ENCODE measurements around the gene PGM1.

PGM1 gene

GRCh38 chr1:63665824-63666223 is 72.6 kb downstream of the PGM1 start:
- Histone ChIP-seq H2AFZ (ENCODE audit: low read depth, low read length) (no peak overlapping the region), H3K4me3 (ENCODE audit: low read length) (no peak overlapping the region), H3K36me3 (ENCODE audit: insufficient read depth, low read length) (no peaks in the 10 kb centered on the region), H3K27me3 (ENCODE audit: insufficient read depth, low read length) (no peaks in the 10 kb centered on the region), H3K9me3 (ENCODE audit: low read length) (no peaks in the 10 kb centered on the region), H3K4me1 (ENCODE audit: insufficient read depth, low read length) (no peaks in the 10 kb centered on the region)

- Histone ChIP-seq H3K4me3 (ENCODE audit: low read length) (no peak overlapping the region), H3K9me3 (ENCODE audit: low read length) (no peaks in the 10 kb centered on the region), H2AFZ (ENCODE audit: low read depth, low read length) (no peak overlapping the region), H3K27me3 (ENCODE audit: insufficient read depth, low read length) (no peaks in the 10 kb centered on the region), H3K4me1 (ENCODE audit: insufficient read depth, low read length) (no peaks in the 10 kb centered on the region), H3K36me3 (ENCODE audit: insufficient read depth, low read length) (no peaks in the 10 kb centered on the region)
Observed at GRCh38 chr1:63668298-63668697, 75.1 kb downstream of the PGM1 start.

- Histone ChIP-seq H2AFZ (ENCODE audit: low read depth, low read length) (no peak overlapping the region), H3K4me1 (ENCODE audit: insufficient read depth, low read length) (no peaks in the 10 kb centered on the region), H3K36me3 (ENCODE audit: insufficient read depth, low read length) (no peaks in the 10 kb centered on the region), H3K4me3 (ENCODE audit: low read length) (no peak overlapping the region), H3K27me3 (ENCODE audit: insufficient read depth, low read length) (no peaks in the 10 kb centered on the region), H3K9me3 (ENCODE audit: low read length) (no peaks in the 10 kb centered on the region)
Observed at GRCh38 chr1:63669151-63669961, 76.1 kb downstream of the PGM1 start.

GRCh38 chr1:63670164-63670563 is 77.0 kb downstream of the PGM1 start:
- H2AFZ ChIP-seq (ENCODE audit: low read depth, low read length), result no peak overlapping the region
- no peaks in the 10 kb centered on the region for H3K27me3 ChIP-seq (ENCODE audit: insufficient read depth, low read length)
- no peaks in the 10 kb centered on the region for H3K4me1 ChIP-seq (ENCODE audit: insufficient read depth, low read length)
- H3K9me3 ChIP-seq (ENCODE audit: low read length), result no peaks in the 10 kb centered on the region
- no peak overlapping the region for H3K4me3 ChIP-seq (ENCODE audit: low read length)
- H3K36me3 ChIP-seq (ENCODE audit: insufficient read depth, low read length), result no peaks in the 10 kb centered on the region

- H3K4me1 ChIP-seq (ENCODE audit: insufficient read depth, low read length), result no peaks in the 10 kb centered on the region
- H3K36me3 ChIP-seq (ENCODE audit: insufficient read depth, low read length), result no peaks in the 10 kb centered on the region
- H2AFZ ChIP-seq (ENCODE audit: low read depth, low read length), result no peak overlapping the region
- no peaks in the 10 kb centered on the region for H3K9me3 ChIP-seq (ENCODE audit: low read length)
- no peak overlapping the region for H3K4me3 ChIP-seq (ENCODE audit: low read length)
- no peaks in the 10 kb centered on the region for H3K27me3 ChIP-seq (ENCODE audit: insufficient read depth, low read length)
Observed at GRCh38 chr1:63671514-63671913, 78.3 kb downstream of the PGM1 start.

GRCh38 chr1:63674238-63674864 is 81.1 kb downstream of the PGM1 start:
- no peaks in the 10 kb centered on the region for H3K27me3 ChIP-seq (ENCODE audit: insufficient read depth, low read length)
- no peaks in the 10 kb centered on the region for H3K4me1 ChIP-seq (ENCODE audit: insufficient read depth, low read length)
- H3K9me3 ChIP-seq (ENCODE audit: low read length), result peaks cover under 1% of the 10 kb centered on the region
- no peaks in the 10 kb centered on the region for H3K36me3 ChIP-seq (ENCODE audit: insufficient read depth, low read length)
- H3K4me3 ChIP-seq (ENCODE audit: low read length), result no peak overlapping the region
- H2AFZ ChIP-seq (ENCODE audit: low read depth, low read length), result no peak overlapping the region

- H3K4me3 ChIP-seq (ENCODE audit: low read length), result no peak overlapping the region
- no peaks in the 10 kb centered on the region for H3K4me1 ChIP-seq (ENCODE audit: insufficient read depth, low read length)
- H3K36me3 ChIP-seq (ENCODE audit: insufficient read depth, low read length), result no peaks in the 10 kb centered on the region
- H3K9me3 ChIP-seq (ENCODE audit: low read length), result peaks cover 5% of the 10 kb centered on the region
- no peak overlapping the region for H2AFZ ChIP-seq (ENCODE audit: low read depth, low read length)
- H3K27me3 ChIP-seq (ENCODE audit: insufficient read depth, low read length), result no peaks in the 10 kb centered on the region
Observed at GRCh38 chr1:63674865-63675419, 81.7 kb downstream of the PGM1 start.

- Histone ChIP-seq H3K4me3 (ENCODE audit: low read length) (no peak overlapping the region), H3K4me1 (ENCODE audit: insufficient read depth, low read length) (no peaks in the 10 kb centered on the region), H2AFZ (ENCODE audit: low read depth, low read length) (no peak overlapping the region), H3K36me3 (ENCODE audit: insufficient read depth, low read length) (no peaks in the 10 kb centered on the region), H3K27me3 (ENCODE audit: insufficient read depth, low read length) (no peaks in the 10 kb centered on the region), H3K9me3 (ENCODE audit: low read length) (peaks cover 5% of the 10 kb centered on the region)
Observed at GRCh38 chr1:63675420-63675931, 82.3 kb downstream of the PGM1 start.

GRCh38 chr1:63677497-63677896 is 84.3 kb downstream of the PGM1 start:
- Histone ChIP-seq H2AFZ (ENCODE audit: low read depth, low read length) (no peak overlapping the region), H3K4me3 (ENCODE audit: low read length) (no peak overlapping the region), H3K27me3 (ENCODE audit: insufficient read depth, low read length) (no peaks in the 10 kb centered on the region), H3K4me1 (ENCODE audit: insufficient read depth, low read length) (no peaks in the 10 kb centered on the region), H3K9me3 (ENCODE audit: low read length) (peaks cover 5% of the 10 kb centered on the region), H3K36me3 (ENCODE audit: insufficient read depth, low read length) (no peaks in the 10 kb centered on the region)

- no peaks in the 10 kb centered on the region for H3K27me3 ChIP-seq (ENCODE audit: insufficient read depth, low read length)
- no peaks in the 10 kb centered on the region for H3K4me1 ChIP-seq (ENCODE audit: insufficient read depth, low read length)
- no peak overlapping the region for H3K4me3 ChIP-seq (ENCODE audit: low read length)
- peaks cover 5% of the 10 kb centered on the region for H3K9me3 ChIP-seq (ENCODE audit: low read length)
- no peak overlapping the region for H2AFZ ChIP-seq (ENCODE audit: low read depth, low read length)
- no peaks in the 10 kb centered on the region for H3K36me3 ChIP-seq (ENCODE audit: insufficient read depth, low read length)
Observed at GRCh38 chr1:63678200-63678599, 85.0 kb downstream of the PGM1 start.

GRCh38 chr1:63679076-63679475 is 85.9 kb downstream of the PGM1 start:
- no peak overlapping the region for H3K4me3 ChIP-seq (ENCODE audit: low read length)
- H3K4me1 ChIP-seq (ENCODE audit: insufficient read depth, low read length), result no peaks in the 10 kb centered on the region
- no peaks in the 10 kb centered on the region for H3K36me3 ChIP-seq (ENCODE audit: insufficient read depth, low read length)
- H3K9me3 ChIP-seq (ENCODE audit: low read length), result peaks cover 5% of the 10 kb centered on the region
- H2AFZ ChIP-seq (ENCODE audit: low read depth, low read length), result no peak overlapping the region
- H3K27me3 ChIP-seq (ENCODE audit: insufficient read depth, low read length), result no peaks in the 10 kb centered on the region

GRCh38 chr1:63679589-63679988 is 86.4 kb downstream of the PGM1 start:
- Histone ChIP-seq H3K27me3 (ENCODE audit: insufficient read depth, low read length) (no peaks in the 10 kb centered on the region), H3K36me3 (ENCODE audit: insufficient read depth, low read length) (no peaks in the 10 kb centered on the region), H3K4me3 (ENCODE audit: low read length) (no peak overlapping the region), H3K4me1 (ENCODE audit: insufficient read depth, low read length) (no peaks in the 10 kb centered on the region), H2AFZ (ENCODE audit: low read depth, low read length) (no peak overlapping the region), H3K9me3 (ENCODE audit: low read length) (peaks cover 5% of the 10 kb centered on the region)

GRCh38 chr1:63682936-63683335 is 89.7 kb downstream of the PGM1 start:
- Histone ChIP-seq H3K9me3 (ENCODE audit: low read length) (peaks cover 5% of the 10 kb centered on the region), H3K4me1 (ENCODE audit: insufficient read depth, low read length) (no peaks in the 10 kb centered on the region), H3K36me3 (ENCODE audit: insufficient read depth, low read length) (no peaks in the 10 kb centered on the region), H2AFZ (ENCODE audit: low read depth, low read length) (no peak overlapping the region), H3K27me3 (ENCODE audit: insufficient read depth, low read length) (no peaks in the 10 kb centered on the region), H3K4me3 (ENCODE audit: low read length) (no peak overlapping the region)

Measured in neuron (in vitro differentiated cells).